SU-DHL-6 (cell line): ENCODE measurements around the gene MUC5B.

Experiments used
- H2AFZ ChIP-seq: fragments of 200-600 bp; sonication (generic); 2 replicates; pipeline ENCODE4 v1.6.1; 2014; ENCODE audit warnings: low read depth, mild to moderate bottlenecking, moderate library complexity, mixed read lengths, antibody characterized with exemption, low read length; ENCODE audit not compliant: severe bottlenecking
- H3F3A ChIP-seq: fragments of 200-600 bp; shearing (Covaris generic); 2 replicates; pipeline ENCODE4 v1.6.0; 2016; ENCODE audit warnings: antibody characterized with exemption, mild to moderate bottlenecking; ENCODE audit not compliant: insufficient read depth
- H3K27ac ChIP-seq: fragments of 200-600 bp; sonication (generic); 2 replicates; pipeline ENCODE4 v1.5.1; 2016; ENCODE audit warnings: low read depth, mild to moderate bottlenecking, low read length, moderate library complexity, mixed read lengths
- H3K27me3 ChIP-seq: fragments of 200-600 bp; sonication (generic), shearing (Covaris generic); 2 replicates; pipeline ENCODE4 v1.6.0; 2014; ENCODE audit warnings: mild to moderate bottlenecking, low read length
- H3K36me3 ChIP-seq: fragments of 200-600 bp; sonication (generic); 2 replicates; pipeline ENCODE4 v1.6.1; 2014; ENCODE audit warnings: mild to moderate bottlenecking, low read length, mixed read lengths
- H3K4me2 ChIP-seq: fragments of 300-600, 200-600 bp; shearing (Covaris generic), sonication (generic); 2 replicates; pipeline ENCODE4 v1.6.0; 2014; ENCODE audit warnings: low read length, low read depth, mild to moderate bottlenecking; ENCODE audit not compliant: poor library complexity, severe bottlenecking
- H3K4me3 ChIP-seq: fragments of 200-600 bp; sonication (generic); 2 replicates; pipeline ENCODE4 v1.5.1; 2014; ENCODE audit warnings: antibody characterized with exemption, low read length, mild to moderate bottlenecking, mixed read lengths; ENCODE audit not compliant: insufficient read depth, poor library complexity, severe bottlenecking
- H3K79me2 ChIP-seq: fragments of 200-600 bp; sonication (generic); 2 replicates; pipeline ENCODE4 v1.6.1; 2014; ENCODE audit warnings: mild to moderate bottlenecking, low read length, moderate library complexity; ENCODE audit not compliant: insufficient read depth
- H3K9ac ChIP-seq: fragments of 200-600 bp; sonication (generic); 2 replicates; pipeline ENCODE4 v1.7.0; 2014; ENCODE audit warnings: mild to moderate bottlenecking, low read length
- H3K9me2 ChIP-seq: fragments of 200-600 bp; sonication (generic); replicated peaks from 2 replicates; pipeline ENCODE4 v1.6.1; 2014; ENCODE audit warnings: low read length; ENCODE audit not compliant: insufficient read depth
- H3K9me3 ChIP-seq: fragments of 200-600 bp; sonication (generic); 2 replicates; pipeline ENCODE4 v1.6.1; 2014; ENCODE audit warnings: low read length, mixed read lengths; ENCODE audit not compliant: insufficient read depth
- H4K20me1 ChIP-seq: fragments of 200-600 bp; sonication (generic); 2 replicates; pipeline ENCODE4 v1.6.1; 2014; ENCODE audit warnings: low read depth, mild to moderate bottlenecking, antibody characterized with exemption, low read length, moderate library complexity, mixed read lengths
- CTCF ChIP-seq: fragments of 200-600 bp; sonication (generic); IDR thresholded peaks from one replicate; pipeline ENCODE4 v1.5.1; 2017; ENCODE audit warnings: antibody characterized with exemption, mild to moderate bottlenecking, low read length, moderate library complexity; ENCODE audit not compliant: insufficient read depth, poor library complexity, severe bottlenecking
- EZH2phosphoT487 ChIP-seq: fragments of 200-600 bp; sonication (generic), shearing (Covaris generic); conservative IDR thresholded peaks from 2 replicates; pipeline ENCODE4 v1.6.1; 2018; ENCODE audit warnings: mild to moderate bottlenecking, antibody characterized with exemption, low read length, moderate library complexity, mixed read lengths

The MUC5B gene

GRCh38 chr11:1297011-1297575, 74.2 kb downstream of the MUC5B start:
- H3K27ac ChIP-seq, result no peak overlapping the region
- H3K27me3 ChIP-seq, result no peaks in the 10 kb centered on the region
- TF ChIP-seq CTCF, result no peak
- TF ChIP-seq EZH2phosphoT487, result no peak
- H3K79me2 ChIP-seq, result peaks cover 41% of the 10 kb centered on the region
- H3K4me3 ChIP-seq, result no peak overlapping the region
- H3K4me2 ChIP-seq, result no peak overlapping the region
- no peak overlapping the region for H2AFZ ChIP-seq
- H3K9me3 ChIP-seq, result no peaks in the 10 kb centered on the region
- no peaks in the 10 kb centered on the region; the same call in 1 of the 2 replicates for H4K20me1 ChIP-seq
- no peaks in the 10 kb centered on the region for H3K9me2 ChIP-seq
- no peak overlapping the region for H3K9ac ChIP-seq
- no peaks in the 10 kb centered on the region for H3F3A ChIP-seq
- H3K36me3 ChIP-seq, result no peaks in the 10 kb centered on the region

DNA sequence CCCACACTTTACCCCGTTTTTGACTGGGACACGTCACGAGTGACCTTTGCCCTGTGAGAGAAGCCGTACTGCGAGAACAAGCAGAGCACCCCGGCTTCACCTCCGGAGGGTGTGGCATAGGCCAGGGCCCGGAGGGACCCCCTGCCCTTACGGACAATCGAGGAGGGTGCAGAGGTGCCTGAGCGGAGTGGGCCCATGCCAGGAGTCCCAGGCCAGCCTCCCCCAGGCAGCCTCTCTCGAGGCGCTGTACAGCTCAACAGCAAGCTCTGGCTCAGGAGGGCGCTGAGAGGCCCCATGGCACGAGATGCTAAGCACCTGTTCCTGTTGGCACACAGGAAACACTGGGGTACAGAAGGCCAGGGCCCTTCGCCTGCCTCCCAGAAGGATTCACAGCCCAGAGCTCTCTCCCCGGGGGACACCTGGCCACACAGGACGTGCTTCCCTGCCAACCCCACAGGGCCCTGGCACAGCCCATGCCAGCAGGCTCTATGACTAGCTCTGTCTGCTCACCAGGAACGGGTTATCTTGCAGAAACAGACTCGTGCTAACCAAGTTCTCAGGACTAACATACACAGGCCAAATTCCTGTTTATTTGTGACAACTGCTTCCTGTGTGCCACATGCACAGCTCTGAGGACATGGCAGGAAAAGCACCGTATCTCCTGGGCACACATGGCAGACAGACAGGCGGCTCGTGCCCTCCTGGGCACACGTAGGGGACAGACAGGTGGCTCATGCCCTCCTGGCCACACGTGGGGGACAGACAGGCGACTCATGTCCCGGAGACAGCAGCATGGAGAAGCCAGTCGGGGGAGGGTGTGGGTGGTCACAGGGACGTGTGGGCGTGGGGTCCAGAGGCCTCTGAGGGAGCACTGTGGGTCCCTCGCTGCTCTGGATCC, 75.0 kb downstream of the MUC5B start:
- no peaks in the 10 kb centered on the region; the same call in 1 of the 2 replicates for H4K20me1 ChIP-seq
- TF ChIP-seq CTCF, result no peak
- TF ChIP-seq EZH2phosphoT487, result no peak
- no peak overlapping the region for H2AFZ ChIP-seq
- no peak overlapping the region for H3K9ac ChIP-seq
- no peaks in the 10 kb centered on the region for H3F3A ChIP-seq
- H3K9me3 ChIP-seq, result no peaks in the 10 kb centered on the region
- H3K27me3 ChIP-seq, result no peaks in the 10 kb centered on the region
- peaks cover 49% of the 10 kb centered on the region for H3K79me2 ChIP-seq
- no peak overlapping the region for H3K27ac ChIP-seq
- no peak overlapping the region for H3K4me3 ChIP-seq
- no peaks in the 10 kb centered on the region for H3K36me3 ChIP-seq
- H3K9me2 ChIP-seq, result no peaks in the 10 kb centered on the region
- H3K4me2 ChIP-seq, result no peak overlapping the region

GRCh38 chr11:1298695-1299492, 76.0 kb downstream of the MUC5B start:
- H3K36me3 ChIP-seq, result no peaks in the 10 kb centered on the region
- H3K79me2 ChIP-seq, result peaks cover 55% of the 10 kb centered on the region
- H3F3A ChIP-seq, result no peaks in the 10 kb centered on the region
- no peak overlapping the region for H3K4me3 ChIP-seq
- no peaks in the 10 kb centered on the region for H3K9me3 ChIP-seq
- no peak overlapping the region for H3K9ac ChIP-seq
- TF ChIP-seq CTCF (no peak), EZH2phosphoT487 (no peak)
- no peak overlapping the region for H2AFZ ChIP-seq
- H3K27ac ChIP-seq, result no peak overlapping the region
- H3K4me2 ChIP-seq, result no peak overlapping the region
- H4K20me1 ChIP-seq, result no peaks in the 10 kb centered on the region; the same call in 1 of the 2 replicates
- H3K27me3 ChIP-seq, result no peaks in the 10 kb centered on the region
- H3K9me2 ChIP-seq, result no peaks in the 10 kb centered on the region
